Fibroblast of gingiva (primary cell): ENCODE results near the gene XRCC4.
A peak's percentile ranks its signal among the peaks of the same experiment; 100 is the strongest.
"Not testable (repeated sequence)": the region's sequence is repeated elsewhere in the genome, so short reads cannot be mapped to it uniquely, and the experiment has no call there.

Source experiments
- DNase-seq: peaks from one replicate; pipeline ENCODE4 v3.0.0-alpha.2; 2011; ENCODE audit warnings: low read depth

XRCC4 gene

GRCh38 chr5:83184534-83184933 is 107.2 kb downstream of the XRCC4 start:
- DNase-seq: no peak

GRCh38 chr5:83192947-83193346 is 115.6 kb downstream of the XRCC4 start:
- DNase-seq: no peak

GRCh38 chr5:83197326-83197967 is 120.1 kb downstream of the XRCC4 start:
- DNase-seq: no peak

DNA sequence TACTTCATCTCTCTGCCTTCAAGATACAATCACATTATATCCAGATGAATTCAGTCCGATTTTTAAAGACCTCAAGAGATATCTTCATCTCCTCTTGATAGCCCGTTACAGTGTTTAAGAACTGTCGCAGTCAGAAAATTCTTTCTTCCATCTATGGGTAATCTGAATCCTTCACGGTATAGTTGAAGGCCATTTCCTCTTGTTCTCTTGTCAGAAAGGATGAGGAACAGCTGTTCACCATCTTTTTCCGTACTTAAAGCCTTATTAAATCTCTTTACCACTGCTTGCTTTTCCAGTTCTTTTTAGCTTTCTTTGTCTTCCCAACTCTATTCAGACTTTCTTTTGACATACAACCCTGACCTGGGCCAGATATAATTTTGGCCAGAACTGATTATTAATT is 121.8 kb downstream of the XRCC4 start:
- no peak for DNase-seq

GRCh38 chr5:83204651-83205050 is 127.3 kb downstream of the XRCC4 start:
- DNase-seq: no peak

DNA sequence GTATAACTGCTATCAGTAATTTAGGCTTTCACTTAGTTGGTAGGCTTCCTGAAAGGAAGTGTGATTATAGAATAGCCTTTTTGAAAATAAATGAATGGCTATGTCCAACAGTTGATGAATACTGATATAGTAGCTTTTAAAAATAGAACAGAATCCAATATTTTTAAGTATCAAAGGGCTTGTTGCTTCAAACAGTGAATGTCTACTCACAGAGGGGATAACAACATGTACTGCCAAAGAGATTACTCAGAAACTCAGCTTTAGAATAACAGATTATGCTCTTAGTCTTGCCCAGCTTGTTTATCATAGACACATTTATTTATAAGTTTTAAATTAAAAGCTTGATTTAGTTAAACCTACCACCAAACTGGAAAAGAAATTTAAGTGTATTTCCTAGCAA is 132.6 kb downstream of the XRCC4 start:
- no peak for DNase-seq

DNA sequence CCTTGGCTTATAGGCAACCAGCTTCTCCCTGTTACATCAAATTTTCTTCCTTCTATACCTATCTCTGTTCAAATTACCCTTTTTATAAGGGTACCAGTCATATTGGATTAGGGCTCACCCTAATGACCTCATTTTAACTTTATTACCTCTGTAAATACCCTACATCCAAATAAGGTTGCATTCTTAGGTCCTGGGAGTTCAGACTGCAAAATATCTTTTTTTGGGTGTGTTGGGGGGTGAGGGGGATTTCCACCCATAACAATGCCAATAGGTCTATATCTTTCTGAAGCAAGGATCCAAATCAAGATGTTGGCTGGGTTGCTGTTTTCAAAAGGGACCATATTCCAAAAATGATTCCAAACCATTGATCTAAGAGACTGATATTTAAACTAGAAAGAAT is 141.7 kb downstream of the XRCC4 start:
- no peak for DNase-seq

DNA sequence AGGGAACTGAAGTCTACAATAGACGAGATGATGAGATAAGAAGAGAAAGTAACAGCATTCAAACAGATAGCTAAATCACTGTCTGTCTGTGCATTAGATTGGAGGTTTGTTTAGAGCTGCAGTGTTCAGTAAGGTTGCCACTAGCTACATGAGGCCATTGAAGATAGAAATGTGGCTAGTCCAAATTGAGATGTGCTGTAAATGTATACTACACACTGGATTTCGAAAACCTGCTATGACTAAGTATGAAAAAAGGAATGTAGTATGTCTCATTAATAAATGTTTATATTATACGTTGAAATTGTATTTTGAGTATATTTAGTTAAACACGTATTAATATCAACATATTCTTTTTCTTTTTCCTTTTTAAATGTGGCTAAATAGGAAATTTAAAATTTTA is 142.1 kb downstream of the XRCC4 start:
- no peak for DNase-seq

DNA sequence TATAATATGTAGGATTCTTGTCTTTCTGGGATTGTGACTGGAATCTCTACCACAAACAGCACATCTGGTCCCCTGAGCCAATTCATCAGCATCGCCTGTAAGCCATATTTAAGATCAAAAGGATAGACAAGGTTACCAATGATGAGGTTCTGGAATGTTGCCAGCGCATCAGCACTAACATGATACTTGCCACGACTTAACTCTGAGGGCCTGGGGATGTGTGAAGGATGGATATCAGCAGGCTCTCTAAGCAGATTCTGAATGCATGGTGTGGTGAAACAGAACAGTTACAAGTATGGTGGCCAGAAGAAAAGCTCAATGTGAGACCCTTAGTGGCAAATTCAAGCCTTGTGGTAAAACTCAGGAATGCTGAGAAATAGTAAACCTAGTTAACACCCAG is 143.0 kb downstream of the XRCC4 start:
- no peak for DNase-seq

DNA sequence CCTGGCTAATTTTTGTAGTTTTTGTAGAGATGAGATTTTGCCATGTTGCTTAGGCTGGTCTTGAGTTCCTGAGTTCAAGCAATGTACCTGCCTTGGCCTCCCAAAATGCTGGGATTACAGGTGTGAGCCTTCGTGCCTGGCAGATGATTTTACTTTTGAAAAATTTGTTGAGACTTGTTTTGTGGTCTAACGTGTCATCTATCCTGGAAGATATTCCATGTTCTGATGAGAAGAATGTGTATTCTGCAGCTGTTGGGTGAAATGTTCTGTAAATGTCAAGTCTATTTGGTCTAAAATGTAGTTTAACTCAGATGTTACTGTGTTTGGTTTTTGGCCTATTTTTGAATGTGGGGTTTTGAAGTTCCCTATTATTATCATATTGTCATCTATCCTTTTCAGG is 145.6 kb downstream of the XRCC4 start:
- DNase-seq: no peak

DNA sequence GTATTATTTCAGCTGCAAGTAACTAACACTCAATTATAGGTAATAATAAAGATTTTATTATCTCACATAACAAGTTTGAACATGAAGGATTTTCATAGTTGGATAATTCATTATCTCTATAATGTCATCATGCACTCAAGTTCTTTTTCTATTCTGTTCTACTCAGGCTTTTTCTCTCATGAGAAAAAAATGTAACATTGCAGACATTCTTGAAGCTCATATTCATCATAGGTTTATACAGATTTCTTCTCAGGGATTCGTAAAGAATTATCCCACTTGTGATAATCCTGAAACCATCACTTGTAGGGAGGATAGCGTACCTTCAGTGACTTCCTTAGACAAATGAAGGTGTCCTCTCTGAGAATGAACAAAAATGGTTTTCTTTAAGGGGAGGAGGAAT is 150.3 kb downstream of the XRCC4 start:
- DNase-seq: no peak

- DNase-seq: no peak
Measured at GRCh38 chr5:83230511-83230910, 153.2 kb downstream of the XRCC4 start.

GRCh38 chr5:83244516-83244915 is 167.2 kb downstream of the XRCC4 start:
- DNase-seq: no peak

GRCh38 chr5:83245037-83245436 is 167.7 kb downstream of the XRCC4 start:
- DNase-seq: no peak

- DNase-seq: no peak
Measured at GRCh38 chr5:83246071-83246470, 168.7 kb downstream of the XRCC4 start.

- peak; percentile 50 for DNase-seq
Measured at GRCh38 chr5:83249156-83249555, 171.8 kb downstream of the XRCC4 start.

DNA sequence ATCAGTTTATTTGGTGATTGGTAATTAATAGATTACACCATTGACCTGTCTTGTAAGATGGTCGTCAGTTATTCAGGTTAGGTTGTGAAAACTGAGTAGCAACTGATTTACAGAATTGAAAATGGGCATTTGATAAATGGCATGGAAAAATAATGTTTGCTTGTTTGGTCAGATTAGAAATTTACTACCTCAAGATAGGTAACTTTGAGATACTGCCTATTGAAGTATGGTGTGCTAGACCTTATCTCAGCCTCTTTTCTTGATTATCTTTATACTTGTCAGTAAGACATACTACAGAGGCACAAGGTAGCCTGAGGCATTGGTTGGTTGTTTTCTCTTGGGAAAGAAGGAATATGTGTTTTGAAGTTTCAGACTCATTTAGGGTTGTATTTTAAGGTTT is 174.5 kb downstream of the XRCC4 start:
- DNase-seq: no peak

DNA sequence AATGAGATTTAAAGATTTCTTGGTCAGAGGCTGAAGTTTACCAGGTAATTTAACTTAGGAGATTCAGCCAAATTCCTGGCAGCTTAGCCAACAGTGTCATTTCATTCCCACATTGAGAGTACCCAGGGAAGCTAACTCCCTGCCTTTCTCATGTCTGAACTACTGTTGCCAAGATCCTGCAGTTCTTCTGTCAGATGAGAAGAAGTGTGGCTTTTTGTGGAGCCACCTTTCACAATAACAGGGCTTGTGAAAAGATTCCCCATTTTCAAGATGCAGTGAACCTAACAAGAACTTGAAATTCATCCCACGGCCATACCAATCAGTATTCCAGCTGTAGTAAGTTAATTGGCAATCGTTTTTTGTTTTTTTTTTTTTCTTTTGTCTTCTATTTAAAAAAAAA is 176.4 kb downstream of the XRCC4 start:
- peak; percentile 80 for DNase-seq

DNA sequence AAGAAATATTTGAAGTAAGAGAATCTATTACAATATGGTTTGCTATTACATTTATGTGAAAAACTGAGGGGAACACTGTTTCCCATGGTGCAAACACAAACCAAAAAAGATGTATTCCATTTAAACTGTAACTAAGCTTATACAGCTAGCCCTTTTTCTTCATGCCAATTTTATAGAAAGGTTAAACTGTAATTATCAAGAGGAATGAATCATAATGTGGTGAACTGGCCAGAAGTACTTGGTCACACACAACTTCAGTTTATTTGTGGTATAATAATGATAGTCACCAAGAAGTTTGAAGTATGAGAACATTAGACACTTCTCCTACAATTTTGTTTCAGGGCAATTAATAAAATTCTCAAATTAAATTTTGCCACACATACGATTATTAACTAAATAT is 177.9 kb downstream of the XRCC4 start:
- DNase-seq: peak; percentile 63

GRCh38 chr5:83256091-83256780 is 178.9 kb downstream of the XRCC4 start:
- DNase-seq: peak; percentile 15

DNA sequence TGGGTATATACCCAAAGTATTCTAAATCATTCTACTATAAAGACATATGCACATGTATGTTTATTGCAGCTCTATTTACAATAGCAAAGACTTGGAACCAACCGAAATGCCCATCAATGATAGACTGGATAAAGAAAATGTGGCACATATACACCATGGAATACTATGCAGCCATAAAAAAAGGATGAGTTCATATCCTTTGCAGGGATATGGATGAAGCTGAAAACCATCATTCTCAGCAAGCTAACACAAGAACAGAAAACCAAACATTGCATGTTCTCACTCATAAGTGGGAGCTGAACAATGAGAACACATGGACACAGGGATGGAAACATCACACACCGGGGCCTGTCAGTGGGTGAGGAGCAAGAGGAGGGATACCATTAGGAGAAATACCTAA is 180.3 kb downstream of the XRCC4 start:
- DNase-seq: not testable (repeated sequence)

GRCh38 chr5:83265318-83265717 is 188.0 kb downstream of the XRCC4 start:
- DNase-seq: peak; percentile 25

GRCh38 chr5:83270311-83270710 is 193.0 kb downstream of the XRCC4 start:
- DNase-seq: no peak

GRCh38 chr5:83277154-83277553 is 199.8 kb downstream of the XRCC4 start:
- peak; percentile 76 for DNase-seq
